Vagina (tissue), 2 donors: Measurements from ENCODE around the gene RPL36. TPM values are rescaled to one million over a fixed set of nuclear protein-coding genes. Genes with fewer than 3 reads are reported as not detected.

Experiments used
- DNase-seq, 2 donors: peaks; one replicate each; pipeline ENCODE4 v3.0.0-alpha.2; 2017; ENCODE audit errors: extremely low spot score in 2 of 2
- H3K27ac ChIP-seq: fragments of 200-600 bp; sonication (generic); one replicate; pipeline ENCODE4 v1.5.1; 2019
- H3K27me3 ChIP-seq: fragments of 200-600 bp; sonication (generic); one replicate; pipeline ENCODE4 v1.5.1; 2019
- H3K36me3 ChIP-seq, 2 donors: fragments of 200-600 bp; sonication (generic); one replicate each; pipeline ENCODE4 v1.5.1; 2017 to 2019
- H3K4me1 ChIP-seq: fragments of 200-600 bp; sonication (generic); one replicate; pipeline ENCODE4 v1.5.1; 2019
- H3K4me3 ChIP-seq, 2 donors: fragments of 200-600 bp; sonication (generic); 1 replicate in 1 of 2; 2 replicates in 1 of 2; pipeline ENCODE4 v1.5.1; 2016 to 2019
- H3K9me3 ChIP-seq: fragments of 200-600 bp; sonication (generic); one replicate; pipeline ENCODE4 v1.5.1; 2019
- CTCF ChIP-seq, 3 experiments: fragments of 450-650 bp in 2 of 3; fragments of 200-600 bp in 1 of 3; sonication (generic) in 1 of 3; IDR thresholded peaks; one replicate each; pipeline ENCODE4 v1.5.1; 2017 to 2019; ENCODE audit warnings: antibody characterized with exemption in 3 of 3, mild to moderate bottlenecking in 2 of 3, moderate library complexity in 2 of 3
- POLR2A ChIP-seq, 2 donors: fragments of 450-650 bp; IDR thresholded peaks; one replicate each; pipeline ENCODE4 v1.6.1; 2017; ENCODE audit warnings: antibody characterized with exemption in 2 of 2, mild to moderate bottlenecking in 2 of 2, moderate library complexity in 2 of 2
- POLR2AphosphoS5 ChIP-seq, 2 donors: sonication (generic); formaldehyde crosslinking; IDR thresholded peaks; one replicate each; pipeline ENCODE4 v1.9.0; 2017; ENCODE audit warnings: antibody characterized with exemption in 2 of 2, mild to moderate bottlenecking in 2 of 2, low read depth in 1 of 2; ENCODE audit not compliant: insufficient read depth in 1 of 2
- intact Hi-C: fragments of 100-400 bp; cut with DNase I; formaldehyde crosslinking; loops from one replicate; pipeline ENCODE4 v1.15.1; 2023
- total RNA-seq: library from RNA; depleted of rRNA; stranded (reverse); fragments of >200 nt; gene quantifications from one replicate; pipeline ENCODE4 v1.2.3, GENCODE V29; 2016

RPL36 gene
- total RNA-seq, 1 donor from 2014 or later, result 703 TPM

GRCh38 chr19:5654931-5655330 lies 35.2 kb upstream of the RPL36 start:
- no peak for TF ChIP-seq POLR2AphosphoS5 (IDR thresholded peaks at IDR 0.05; ENCODE audit: insufficient read depth in 1 of 2, low read depth in 1 of 2)
- TF ChIP-seq POLR2A (IDR thresholded peaks at IDR 0.05), result no peak
- no peak for TF ChIP-seq CTCF (IDR thresholded peaks at IDR 0.05)
- Histone ChIP-seq H3K27me3 (no peaks in the 10 kb centered on the region), H3K4me1 (no peaks in the 10 kb centered on the region), H3K27ac (no peak overlapping the region), H3K4me3 (no peak overlapping the region), H3K9me3 (no peaks in the 10 kb centered on the region), H3K36me3 (peaks cover 7 to 92% of the 10 kb centered on the region in 2 donors)
- DNase-seq, result no peak
- intact Hi-C loops, result no loop called here

- DNase-seq, result no peak
- Histone ChIP-seq H3K27me3 (no peaks in the 10 kb centered on the region), H3K4me1 (no peaks in the 10 kb centered on the region), H3K27ac (no peak overlapping the region), H3K9me3 (no peaks in the 10 kb centered on the region), H3K4me3 (no peak overlapping the region), H3K36me3 (peaks cover 7 to 92% of the 10 kb centered on the region in 2 donors)
- intact Hi-C loops, result no loop called here
- no peak for TF ChIP-seq POLR2AphosphoS5 (IDR thresholded peaks at IDR 0.05; ENCODE audit: insufficient read depth in 1 of 2, low read depth in 1 of 2)
- no peak for TF ChIP-seq POLR2A (IDR thresholded peaks at IDR 0.05)
- TF ChIP-seq CTCF (IDR thresholded peaks at IDR 0.05), result no peak
Measured at GRCh38 chr19:5655412-5655811, 34.7 kb upstream of the RPL36 start.

- TF ChIP-seq CTCF (IDR thresholded peaks at IDR 0.05) (no peak), POLR2A (IDR thresholded peaks at IDR 0.05) (no peak), POLR2AphosphoS5 (IDR thresholded peaks at IDR 0.05; ENCODE audit: insufficient read depth in 1 of 2, low read depth in 1 of 2) (no peak)
- DNase-seq, result no peak
- Histone ChIP-seq H3K27me3 (no peaks in the 10 kb centered on the region), H3K4me1 (no peaks in the 10 kb centered on the region), H3K4me3 (no peak overlapping the region), H3K36me3 (peaks cover 12 to 94% of the 10 kb centered on the region in 2 donors), H3K27ac (no peak overlapping the region), H3K9me3 (no peaks in the 10 kb centered on the region)
- intact Hi-C loops, result no loop called here
Measured at GRCh38 chr19:5661483-5661882, 28.6 kb upstream of the RPL36 start.

GRCh38 chr19:5663904-5664303 lies 26.2 kb upstream of the RPL36 start:
- TF ChIP-seq POLR2AphosphoS5 (IDR thresholded peaks at IDR 0.05; ENCODE audit: insufficient read depth in 1 of 2, low read depth in 1 of 2) (no peak), POLR2A (IDR thresholded peaks at IDR 0.05) (no peak), CTCF (IDR thresholded peaks at IDR 0.05) (no peak)
- no peak for DNase-seq
- peaks cover 5 to 93% of the 10 kb centered on the region in 2 donors for H3K36me3 ChIP-seq
- H3K9me3 ChIP-seq, result no peaks in the 10 kb centered on the region
- H3K27ac ChIP-seq, result no peak overlapping the region
- H3K27me3 ChIP-seq, result no peaks in the 10 kb centered on the region
- H3K4me3 ChIP-seq, result no peak overlapping the region
- H3K4me1 ChIP-seq, result no peaks in the 10 kb centered on the region
- intact Hi-C loops, result no loop called here

GRCh38 chr19:5664515-5664914 lies 25.6 kb upstream of the RPL36 start:
- no peak for DNase-seq
- intact Hi-C loops, result no loop called here
- Histone ChIP-seq H3K36me3 (peaks cover 5 to 93% of the 10 kb centered on the region in 2 donors), H3K4me1 (no peaks in the 10 kb centered on the region), H3K27me3 (no peaks in the 10 kb centered on the region), H3K4me3 (no peak overlapping the region), H3K27ac (no peak overlapping the region), H3K9me3 (no peaks in the 10 kb centered on the region)
- TF ChIP-seq POLR2AphosphoS5 (IDR thresholded peaks at IDR 0.05; ENCODE audit: insufficient read depth in 1 of 2, low read depth in 1 of 2) (no peak), POLR2A (IDR thresholded peaks at IDR 0.05) (no peak), CTCF (IDR thresholded peaks at IDR 0.05) (no peak)
